ENCODE measurements around the gene PEX6.

Gene PEX6, protein sequence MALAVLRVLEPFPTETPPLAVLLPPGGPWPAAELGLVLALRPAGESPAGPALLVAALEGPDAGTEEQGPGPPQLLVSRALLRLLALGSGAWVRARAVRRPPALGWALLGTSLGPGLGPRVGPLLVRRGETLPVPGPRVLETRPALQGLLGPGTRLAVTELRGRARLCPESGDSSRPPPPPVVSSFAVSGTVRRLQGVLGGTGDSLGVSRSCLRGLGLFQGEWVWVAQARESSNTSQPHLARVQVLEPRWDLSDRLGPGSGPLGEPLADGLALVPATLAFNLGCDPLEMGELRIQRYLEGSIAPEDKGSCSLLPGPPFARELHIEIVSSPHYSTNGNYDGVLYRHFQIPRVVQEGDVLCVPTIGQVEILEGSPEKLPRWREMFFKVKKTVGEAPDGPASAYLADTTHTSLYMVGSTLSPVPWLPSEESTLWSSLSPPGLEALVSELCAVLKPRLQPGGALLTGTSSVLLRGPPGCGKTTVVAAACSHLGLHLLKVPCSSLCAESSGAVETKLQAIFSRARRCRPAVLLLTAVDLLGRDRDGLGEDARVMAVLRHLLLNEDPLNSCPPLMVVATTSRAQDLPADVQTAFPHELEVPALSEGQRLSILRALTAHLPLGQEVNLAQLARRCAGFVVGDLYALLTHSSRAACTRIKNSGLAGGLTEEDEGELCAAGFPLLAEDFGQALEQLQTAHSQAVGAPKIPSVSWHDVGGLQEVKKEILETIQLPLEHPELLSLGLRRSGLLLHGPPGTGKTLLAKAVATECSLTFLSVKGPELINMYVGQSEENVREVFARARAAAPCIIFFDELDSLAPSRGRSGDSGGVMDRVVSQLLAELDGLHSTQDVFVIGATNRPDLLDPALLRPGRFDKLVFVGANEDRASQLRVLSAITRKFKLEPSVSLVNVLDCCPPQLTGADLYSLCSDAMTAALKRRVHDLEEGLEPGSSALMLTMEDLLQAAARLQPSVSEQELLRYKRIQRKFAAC

DNA sequence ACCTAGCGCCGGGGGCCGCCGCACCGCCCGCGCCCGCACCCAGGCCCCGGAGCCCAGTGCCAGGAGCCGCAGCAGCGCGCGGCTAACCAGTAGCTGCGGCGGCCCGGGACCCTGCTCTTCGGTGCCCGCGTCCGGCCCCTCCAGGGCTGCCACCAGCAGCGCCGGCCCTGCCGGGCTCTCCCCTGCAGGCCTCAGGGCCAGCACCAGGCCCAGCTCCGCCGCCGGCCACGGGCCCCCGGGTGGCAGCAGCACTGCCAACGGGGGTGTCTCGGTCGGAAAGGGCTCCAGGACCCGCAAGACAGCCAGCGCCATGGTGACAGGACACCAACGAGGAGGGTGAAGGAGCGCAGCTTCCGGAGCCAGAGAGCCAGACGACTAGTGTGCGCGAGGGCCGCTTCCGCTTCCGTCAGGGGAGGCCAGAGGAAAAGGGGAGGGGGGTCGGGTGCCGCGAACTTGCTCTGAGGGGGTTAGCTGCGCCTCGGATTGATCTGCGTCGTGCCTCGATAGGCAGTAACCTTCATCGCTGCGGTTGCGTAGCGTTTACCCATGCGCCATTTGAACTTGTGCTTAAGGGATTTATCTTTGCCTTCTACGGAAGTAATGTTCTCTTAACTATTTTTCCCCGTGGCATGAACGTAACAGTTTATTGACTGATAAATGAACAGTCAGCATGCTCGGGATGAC is at the start of gene PEX6:
Gene PEX6 (minus strand): TSS at position 343 of the 684 bp plus-strand sequence. CDS start 31 bp downstream, at position 312.
- DNase-seq (ENCODE audit: low read depth), result peak; percentile 62
- TF ChIP-seq, protein P1, sequence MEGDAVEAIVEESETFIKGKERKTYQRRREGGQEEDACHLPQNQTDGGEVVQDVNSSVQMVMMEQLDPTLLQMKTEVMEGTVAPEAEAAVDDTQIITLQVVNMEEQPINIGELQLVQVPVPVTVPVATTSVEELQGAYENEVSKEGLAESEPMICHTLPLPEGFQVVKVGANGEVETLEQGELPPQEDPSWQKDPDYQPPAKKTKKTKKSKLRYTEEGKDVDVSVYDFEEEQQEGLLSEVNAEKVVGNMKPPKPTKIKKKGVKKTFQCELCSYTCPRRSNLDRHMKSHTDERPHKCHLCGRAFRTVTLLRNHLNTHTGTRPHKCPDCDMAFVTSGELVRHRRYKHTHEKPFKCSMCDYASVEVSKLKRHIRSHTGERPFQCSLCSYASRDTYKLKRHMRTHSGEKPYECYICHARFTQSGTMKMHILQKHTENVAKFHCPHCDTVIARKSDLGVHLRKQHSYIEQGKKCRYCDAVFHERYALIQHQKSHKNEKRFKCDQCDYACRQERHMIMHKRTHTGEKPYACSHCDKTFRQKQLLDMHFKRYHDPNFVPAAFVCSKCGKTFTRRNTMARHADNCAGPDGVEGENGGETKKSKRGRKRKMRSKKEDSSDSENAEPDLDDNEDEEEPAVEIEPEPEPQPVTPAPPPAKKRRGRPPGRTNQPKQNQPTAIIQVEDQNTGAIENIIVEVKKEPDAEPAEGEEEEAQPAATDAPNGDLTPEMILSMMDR (conservative IDR thresholded peaks at IDR 0.05; ENCODE audit: low read depth, low read length), result no peak
- peak within 1 kb of the TSS; percentile 82 for H3K4me3 ChIP-seq (ENCODE audit: low read depth, low read length)

DNA sequence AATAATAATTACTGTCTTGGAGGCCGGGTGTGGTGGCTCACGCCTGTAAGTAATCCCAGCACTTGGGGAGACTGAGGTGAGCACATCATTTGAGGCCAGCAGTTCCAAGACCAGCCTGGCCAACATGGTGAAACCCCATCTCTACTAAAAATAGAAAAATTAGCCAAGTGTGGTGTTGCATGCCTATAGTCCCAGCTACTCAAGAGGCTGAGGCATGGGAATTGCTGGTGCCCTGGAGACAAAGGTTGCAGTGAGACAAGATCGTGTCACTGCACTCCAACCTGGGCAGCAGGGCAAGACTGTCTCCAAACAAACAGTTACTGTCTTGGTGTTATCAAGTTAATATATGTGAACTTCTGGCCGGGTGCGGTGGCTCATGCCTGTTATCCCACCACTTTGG is 47.4 kb upstream of the PEX6 start:
- H3K4me3 ChIP-seq (ENCODE audit: low read depth, low read length), result no peak overlapping the region
- no peak for DNase-seq (ENCODE audit: low read depth)
- TF ChIP-seq, protein P1 (conservative IDR thresholded peaks at IDR 0.05; ENCODE audit: low read depth, low read length), result no peak

DNA sequence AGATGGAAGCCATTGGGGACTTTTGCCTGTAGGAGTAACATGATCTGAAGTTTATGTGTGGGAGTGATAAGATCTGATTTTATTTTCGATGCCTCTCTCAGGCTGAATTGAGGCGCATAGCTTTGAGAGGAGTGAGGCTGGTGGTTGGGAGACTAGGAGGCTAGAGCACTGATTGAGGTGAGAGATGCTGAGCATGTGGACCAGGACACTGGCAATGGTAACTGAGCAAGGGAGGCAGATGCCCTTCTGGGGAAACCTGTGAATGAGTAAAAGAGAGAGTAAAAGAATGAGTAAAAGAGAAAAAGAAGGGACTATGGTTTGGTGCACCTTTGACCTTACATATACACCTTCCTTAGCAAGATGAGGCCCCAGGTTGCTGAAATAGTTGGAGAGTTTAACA is 45.5 kb upstream of the PEX6 start:
- H3K4me3 ChIP-seq (ENCODE audit: low read depth, low read length), result no peak overlapping the region
- DNase-seq (ENCODE audit: low read depth), result no peak
- TF ChIP-seq, protein P1 (conservative IDR thresholded peaks at IDR 0.05; ENCODE audit: low read depth, low read length), result no peak

DNA sequence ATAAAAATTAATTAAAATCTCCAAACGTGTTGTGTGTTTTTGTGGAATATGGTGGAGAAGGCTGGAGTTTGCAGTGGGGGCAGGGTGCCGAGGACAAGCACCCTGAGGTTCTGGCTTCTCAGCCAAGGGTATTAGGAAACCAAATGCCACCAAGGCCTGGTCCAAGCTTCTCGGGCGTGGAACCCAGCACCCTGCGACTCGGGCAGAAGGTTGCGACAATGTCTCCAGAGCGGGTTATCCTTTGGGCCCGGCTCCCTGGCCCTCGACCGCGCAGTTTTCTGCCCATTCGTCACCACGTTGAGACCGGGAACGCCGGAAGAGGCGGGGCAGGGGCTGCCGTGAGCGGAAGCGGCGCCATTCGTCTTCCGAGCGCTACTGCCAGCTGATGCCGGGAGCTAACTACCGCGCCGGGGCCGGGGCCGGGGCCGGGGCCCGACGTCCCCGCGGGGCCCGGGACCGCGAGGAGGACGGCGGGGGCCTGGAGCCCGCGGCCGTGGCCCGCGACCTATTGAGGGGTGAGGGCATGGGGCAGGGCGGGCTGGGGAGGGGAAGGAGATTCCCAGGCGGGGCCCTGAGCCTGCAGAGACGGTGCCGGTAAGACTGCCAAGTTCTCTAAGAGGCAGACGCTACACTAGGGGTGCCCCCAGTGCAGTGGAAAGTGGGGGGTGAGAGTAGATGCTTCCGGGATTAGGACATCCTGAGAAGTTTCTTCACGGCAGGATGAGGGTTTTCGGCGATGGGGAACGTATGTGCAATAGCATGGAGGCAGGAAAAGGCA is 42.5 kb upstream of the PEX6 start, which contains the start of gene RRP36:
Gene RRP36 (plus strand): TSS at position 354 of the 778 bp plus-strand sequence. CDS start 32 bp downstream, at position 386.
- TF ChIP-seq, protein P1 (conservative IDR thresholded peaks at IDR 0.05; ENCODE audit: low read depth, low read length), result no peak
- peak; percentile 69 for DNase-seq (ENCODE audit: low read depth)
- H3K4me3 ChIP-seq (ENCODE audit: low read depth, low read length), result peak within 1 kb of the TSS; percentile 67

DNA sequence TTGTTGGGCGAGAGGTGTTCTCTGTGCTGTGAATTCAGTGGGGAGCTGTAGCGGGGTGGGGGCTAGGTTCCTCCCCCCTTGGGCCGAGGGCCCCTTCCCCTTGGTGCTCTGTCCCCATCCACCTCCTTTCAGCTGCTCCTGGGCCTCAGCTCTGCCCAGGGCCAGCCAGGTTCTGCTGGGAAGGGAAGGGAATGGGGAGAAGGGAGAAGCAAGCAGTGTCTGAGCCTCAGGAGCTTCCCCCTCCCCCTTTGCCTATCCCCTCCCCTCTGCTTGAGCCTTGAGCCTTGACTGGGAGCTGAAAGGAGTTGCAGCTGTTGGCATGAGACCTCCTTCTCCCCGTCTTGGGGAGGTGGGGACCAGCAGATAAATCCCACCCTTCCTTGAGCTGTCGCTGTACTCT is 41.9 kb upstream of the PEX6 start:
- peak overlapping the region; percentile 67 for H3K4me3 ChIP-seq (ENCODE audit: low read depth, low read length)
- TF ChIP-seq, protein P1 (conservative IDR thresholded peaks at IDR 0.05; ENCODE audit: low read depth, low read length), result no peak
- DNase-seq (ENCODE audit: low read depth), result peak; percentile 34
